HUES48 (cell line): ENCODE data around the gene TP73.
A peak's percentile ranks its signal among the peaks of the same experiment; 100 is the strongest.

ENCODE experiments used
- H3K27ac ChIP-seq: one replicate; pipeline ENCODE4 v1.7.0; 2013; ENCODE audit warnings: low read depth, low read length, inconsistent platforms
- H3K27me3 ChIP-seq: 2 replicates; pipeline ENCODE4 v1.6.1; 2013; ENCODE audit warnings: mild to moderate bottlenecking, low read length; ENCODE audit not compliant: control insufficient read depth, insufficient read depth
- H3K36me3 ChIP-seq: 2 replicates; pipeline ENCODE4 v1.6.1; 2013; ENCODE audit warnings: low read length; ENCODE audit not compliant: control insufficient read depth, insufficient read depth
- H3K4me1 ChIP-seq: 2 replicates; pipeline ENCODE4 v1.6.1; 2013; ENCODE audit warnings: mild to moderate bottlenecking, low read length; ENCODE audit not compliant: control insufficient read depth, insufficient read depth
- H3K4me3 ChIP-seq: 2 replicates; pipeline ENCODE4 v1.5.1; 2013; ENCODE audit warnings: mild to moderate bottlenecking, low read depth, low read length
- H3K9ac ChIP-seq: 2 replicates; pipeline ENCODE4 v1.6.1; 2013; ENCODE audit warnings: mild to moderate bottlenecking, low read depth, low read length, moderate library complexity
- H3K9me3 ChIP-seq: 2 replicates; pipeline ENCODE4 v1.6.1; 2013; ENCODE audit warnings: low read length; ENCODE audit not compliant: control insufficient read depth, insufficient read depth

The TP73 gene

DNA sequence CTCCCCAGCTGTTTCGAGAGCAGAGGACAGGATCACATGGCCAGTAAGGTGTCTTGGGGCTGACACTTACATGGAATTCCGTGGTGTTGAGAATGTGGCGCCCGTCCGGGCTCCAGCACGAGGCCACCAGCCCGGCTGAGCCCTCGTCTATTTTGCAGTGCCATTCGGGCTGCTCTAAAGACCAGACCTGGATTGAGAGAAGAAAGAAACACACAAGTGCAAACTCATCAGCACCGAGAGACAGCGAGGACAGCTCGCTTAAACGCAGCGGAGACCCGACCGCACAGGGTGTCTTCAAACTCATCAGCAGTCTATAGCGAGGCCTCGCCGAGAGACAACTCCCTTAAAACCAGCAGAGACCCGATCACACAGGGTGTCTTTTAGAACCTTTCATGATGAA lies 5.7 kb upstream of the TP73 start:
- Histone ChIP-seq H3K27me3 (peaks cover 16% of the 10 kb centered on the region), H3K9ac (no peak overlapping the region), H3K4me3 (no peak overlapping the region), H3K4me1 (peaks cover 8% of the 10 kb centered on the region; the same call in 1 of the 2 replicates), H3K27ac (no peak overlapping the region), H3K36me3 (peaks cover 39% of the 10 kb centered on the region), H3K9me3 (no peaks in the 10 kb centered on the region)

GRCh38 chr1:3649342-3650247 lies 2.7 kb upstream of the TP73 start, which contains the start of gene WRAP73:
TSS of gene WRAP73 (minus strand) at chr1:3650103. CDS start at chr1:3649999, 104 bp downstream.
- Histone ChIP-seq H3K9ac (0 out of 2 replicates have a peak within 1 kb of the TSS, but pooled peaks have one; percentile 35), H3K27me3 (peaks cover 46% of the 10 kb centered on the region), H3K4me3 (peak within 1 kb of the TSS; percentile 95), H3K4me1 (peaks cover 8% of the 10 kb centered on the region; the same call in 1 of the 2 replicates), H3K9me3 (no peaks in the 10 kb centered on the region), H3K27ac (no peak within 1 kb of the TSS), H3K36me3 (peaks cover 33% of the 10 kb centered on the region)

GRCh38 chr1:3650248-3651025 lies 1.9 kb upstream of the TP73 start:
- H3K27ac ChIP-seq = no peak overlapping the region
- H3K4me3 ChIP-seq = peak overlapping the region; percentile 95
- H3K9me3 ChIP-seq = no peaks in the 10 kb centered on the region

GRCh38 chr1:3651026-3651929 lies 1.0 kb upstream of the TP73 start:
- Histone ChIP-seq H3K4me3 (peak overlapping the region; percentile 95), H3K9me3 (no peaks in the 10 kb centered on the region), H3K4me1 (peaks cover 8% of the 10 kb centered on the region; the same call in 1 of the 2 replicates), H3K27ac (no peak overlapping the region), H3K27me3 (peaks cover 61% of the 10 kb centered on the region), H3K36me3 (peaks cover 19% of the 10 kb centered on the region), H3K9ac (no peak overlapping the region)

More at GRCh38 chr1:3650248-3651025, 1.9 kb upstream of the TP73 start:
- H3K4me1 ChIP-seq = peaks cover 8% of the 10 kb centered on the region; the same call in 1 of the 2 replicates
- H3K36me3 ChIP-seq = peaks cover 28% of the 10 kb centered on the region
- H3K9ac ChIP-seq = no peak overlapping the region
- peaks cover 55% of the 10 kb centered on the region for H3K27me3 ChIP-seq

DNA sequence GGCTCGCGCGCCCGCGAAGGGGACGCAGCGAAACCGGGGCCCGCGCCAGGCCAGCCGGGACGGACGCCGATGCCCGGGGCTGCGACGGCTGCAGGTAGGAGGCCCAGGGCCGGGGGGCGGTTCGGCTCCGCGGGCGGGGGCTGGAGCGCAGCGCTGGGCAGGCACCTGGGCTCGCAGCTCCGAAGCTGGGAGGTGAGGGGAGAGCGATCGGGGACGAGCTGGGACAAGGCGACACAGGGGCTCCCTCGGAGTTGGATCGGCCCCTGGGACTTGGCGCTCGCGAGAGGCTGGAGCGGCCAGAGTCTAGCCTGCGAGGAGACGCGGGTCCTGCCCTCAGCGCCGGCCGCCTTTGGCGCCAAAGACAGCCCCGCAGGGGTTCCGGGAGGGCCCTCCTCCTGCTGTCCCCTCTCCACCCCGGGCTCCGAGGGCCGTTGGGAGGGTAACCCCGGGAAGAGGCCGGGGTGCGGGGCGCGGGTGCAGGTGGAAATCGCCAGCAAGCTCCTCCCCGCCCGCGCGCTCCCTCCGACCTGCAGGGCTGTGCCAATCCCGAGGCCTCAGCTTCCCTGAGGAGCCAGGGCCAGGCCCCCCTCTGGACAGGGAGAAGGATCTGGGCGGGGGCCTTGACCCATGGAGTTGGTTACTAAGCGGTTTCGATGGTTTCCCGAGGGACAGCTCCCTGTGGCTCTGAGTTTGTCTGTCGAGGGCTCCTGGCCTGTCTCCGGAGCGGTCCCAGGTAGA lies 401 bp downstream of the TP73 start:
- Histone ChIP-seq H3K36me3 (0 out of 2 replicates have a peak, but pooled peaks cover 5% of the 10 kb centered on the region), H3K27ac (no peak overlapping the region), H3K4me1 (peaks cover 8% of the 10 kb centered on the region; the same call in 1 of the 2 replicates), H3K4me3 (peak overlapping the region; percentile 95), H3K9me3 (no peaks in the 10 kb centered on the region), H3K9ac (no peak overlapping the region), H3K27me3 (peaks cover 74% of the 10 kb centered on the region)

DNA sequence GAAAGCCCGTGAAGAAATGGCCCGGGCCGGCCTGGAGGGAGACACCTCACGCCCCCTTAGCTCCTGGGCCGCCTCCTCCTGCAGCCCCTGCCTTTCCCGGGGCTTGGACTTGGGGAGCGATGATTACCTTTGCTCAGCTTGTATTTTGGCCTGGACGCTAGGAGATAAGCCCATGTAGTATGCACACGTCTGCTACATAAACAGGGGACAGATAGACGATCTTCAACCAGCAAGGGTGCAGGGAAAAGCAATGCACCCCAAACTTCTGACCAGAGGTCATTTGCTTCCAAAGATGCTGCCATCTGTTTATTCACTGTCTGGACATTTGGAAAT lies 936 bp downstream of the TP73 start:
- H3K9me3 ChIP-seq = no peaks in the 10 kb centered on the region
- peak overlapping the region; percentile 95; the same call in 1 of the 2 replicates for H3K4me3 ChIP-seq
- H3K4me1 ChIP-seq = peaks cover 8% of the 10 kb centered on the region; the same call in 1 of the 2 replicates
- H3K36me3 ChIP-seq = no peaks in the 10 kb centered on the region
- H3K9ac ChIP-seq = no peak overlapping the region
- H3K27me3 ChIP-seq = peaks cover 80% of the 10 kb centered on the region
- H3K27ac ChIP-seq = no peak overlapping the region

DNA sequence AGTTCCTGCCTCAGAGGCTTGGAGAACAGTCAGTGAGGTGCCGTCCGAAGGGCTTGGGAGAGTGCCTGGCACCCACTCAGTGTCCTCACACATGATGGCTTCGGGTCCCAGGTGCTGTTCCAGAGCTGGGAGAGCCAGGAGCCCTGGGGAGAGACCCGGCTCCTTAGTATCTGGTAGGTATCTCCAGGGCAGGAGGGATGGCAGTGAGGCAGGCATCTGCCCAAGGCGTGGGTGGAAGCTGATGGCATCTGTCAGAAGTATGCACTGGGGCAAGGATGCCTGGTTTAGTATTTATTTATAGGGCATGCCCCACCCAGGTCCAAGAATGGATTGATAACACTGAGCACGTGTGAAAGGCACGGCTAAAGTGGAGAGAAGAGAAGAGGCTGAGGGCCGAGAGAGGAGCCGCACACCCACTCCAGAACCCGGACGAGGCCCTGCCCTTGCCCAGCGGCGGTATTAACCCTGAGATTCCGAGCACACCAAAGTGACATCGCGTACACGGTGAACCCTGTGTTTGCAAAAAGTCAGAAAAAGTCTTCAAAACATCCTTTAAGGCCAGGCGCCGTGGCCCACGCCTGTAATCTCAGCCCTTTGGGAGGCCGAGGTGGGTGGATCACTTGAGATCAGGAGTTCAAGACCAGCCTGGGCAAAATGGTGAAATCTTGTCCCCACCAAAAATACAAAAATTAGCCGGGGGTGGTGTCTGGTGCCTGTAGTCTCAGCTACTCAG lies 2.4 kb downstream of the TP73 start:
- H3K9ac ChIP-seq = no peak overlapping the region
- peaks cover 84% of the 10 kb centered on the region for H3K27me3 ChIP-seq
- H3K4me3 ChIP-seq = no peak overlapping the region
- H3K4me1 ChIP-seq = peaks cover 2% of the 10 kb centered on the region; the same call in 1 of the 2 replicates
- H3K36me3 ChIP-seq = no peaks in the 10 kb centered on the region
- H3K27ac ChIP-seq = no peak overlapping the region
- no peaks in the 10 kb centered on the region for H3K9me3 ChIP-seq

GRCh38 chr1:3656450-3657095 lies 4.3 kb downstream of the TP73 start:
- Histone ChIP-seq H3K4me1 (no peaks in the 10 kb centered on the region; the same call in 1 of the 2 replicates), H3K36me3 (no peaks in the 10 kb centered on the region), H3K4me3 (no peak overlapping the region), H3K9ac (no peak overlapping the region), H3K9me3 (no peaks in the 10 kb centered on the region), H3K27me3 (peaks cover 74% of the 10 kb centered on the region), H3K27ac (no peak overlapping the region)

- Histone ChIP-seq H3K27ac (no peak overlapping the region), H3K4me1 (no peaks in the 10 kb centered on the region; the same call in 1 of the 2 replicates), H3K36me3 (no peaks in the 10 kb centered on the region), H3K4me3 (no peak overlapping the region), H3K27me3 (peaks cover 68% of the 10 kb centered on the region), H3K9me3 (no peaks in the 10 kb centered on the region), H3K9ac (no peak overlapping the region)
Measured at GRCh38 chr1:3657096-3657475, 4.8 kb downstream of the TP73 start.
